A549 (cell line): ENCODE measurements around the gene PPP1R8.
"Not testable (repeated sequence)": the region's sequence is repeated elsewhere in the genome, so short reads cannot be mapped to it uniquely, and the experiment has no call there.

Experiments used
- CTCF ChIP-seq: fragments of >200 bp; sonication (Bioruptor Twin); formaldehyde crosslinking; IDR thresholded peaks from 3 replicates; pipeline ENCODE4 v1.5.1; 2016
- POLR2A ChIP-seq: IDR thresholded peaks from 2 replicates; pipeline ENCODE4 v1.6.1; 2012; ENCODE audit warnings: mild to moderate bottlenecking, low read length
- RFX5 ChIP-seq: fragments of 450-650 bp; IDR thresholded peaks from 2 replicates; pipeline ENCODE4 v1.7.1; 2014; ENCODE audit warnings: antibody characterized with exemption, mild to moderate bottlenecking, moderate library complexity

- TF ChIP-seq RFX5, CTCF, POLR2A: not testable (repeated sequence)
Observed at GRCh38 chr1:27857552-27857951, 27.0 kb downstream of the PPP1R8 start.
